HG03025 (cell line): ENCODE data around the gene XPO6.

Source experiments
- ATAC-seq: cut with Tn5 transposase; IDR thresholded peaks from one replicate; pipeline ENCODE4 v1.9.1; 2021; ENCODE audit warnings: mild to moderate bottlenecking, moderate library complexity; ENCODE audit not compliant: unreplicated experiment, low FRiP score

The XPO6 gene

DNA sequence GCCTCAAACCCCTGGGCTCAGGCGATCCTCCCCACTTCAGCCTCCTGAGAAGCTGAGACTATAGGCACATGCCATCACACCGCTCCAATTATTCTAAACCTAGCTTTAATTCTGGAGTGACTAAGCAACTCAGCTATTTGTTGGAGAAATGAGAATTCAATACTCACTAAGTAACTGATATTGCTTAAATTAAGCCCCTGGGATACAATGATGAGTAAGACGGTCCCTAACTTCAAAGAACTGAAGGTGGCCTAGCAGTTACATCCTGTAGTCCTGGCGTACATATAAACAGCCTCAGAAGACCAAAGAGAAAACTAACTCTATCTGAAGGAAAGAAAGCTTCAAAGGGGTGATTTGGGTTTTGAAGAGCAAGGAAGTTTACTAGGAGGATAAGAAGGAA lies 25.0 kb downstream of the XPO6 start:
- no peak for ATAC-seq

DNA sequence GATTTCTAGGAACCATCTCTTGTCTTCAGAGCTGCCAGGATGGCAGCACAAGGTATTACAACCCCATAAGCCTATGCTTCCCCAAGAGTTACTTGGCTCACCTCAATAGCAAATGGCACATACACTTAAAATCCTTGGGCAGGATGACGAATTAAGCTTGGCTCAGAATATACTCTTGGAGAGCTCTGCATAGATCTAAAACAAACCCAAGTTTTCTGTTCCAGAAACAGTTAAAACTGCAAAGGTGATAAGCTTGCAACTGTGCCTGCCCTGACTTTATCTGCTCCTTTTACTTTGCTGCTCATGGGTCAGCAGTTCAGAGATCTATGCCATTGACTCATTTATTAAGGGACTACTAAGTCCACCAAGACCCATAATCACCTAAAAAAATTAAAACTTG lies 26.1 kb downstream of the XPO6 start:
- ATAC-seq: no peak

DNA sequence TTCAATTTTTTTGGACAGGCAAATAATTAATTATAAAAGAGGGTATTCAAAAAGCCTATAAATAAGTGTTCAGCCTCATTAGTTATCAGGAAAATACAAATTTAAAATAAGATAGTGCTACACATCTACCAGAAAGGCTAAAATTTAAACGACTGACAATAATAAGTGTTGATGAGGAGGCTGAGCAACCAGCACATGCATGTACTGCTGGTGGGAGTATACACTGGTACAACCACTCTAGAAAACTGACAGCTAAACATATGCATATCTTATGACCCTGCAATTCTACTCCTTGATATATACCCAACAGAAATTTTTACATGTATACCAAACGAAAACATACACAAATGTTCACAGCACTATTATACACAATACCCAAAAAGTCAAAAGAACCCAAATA lies 27.1 kb downstream of the XPO6 start:
- no peak for ATAC-seq

DNA sequence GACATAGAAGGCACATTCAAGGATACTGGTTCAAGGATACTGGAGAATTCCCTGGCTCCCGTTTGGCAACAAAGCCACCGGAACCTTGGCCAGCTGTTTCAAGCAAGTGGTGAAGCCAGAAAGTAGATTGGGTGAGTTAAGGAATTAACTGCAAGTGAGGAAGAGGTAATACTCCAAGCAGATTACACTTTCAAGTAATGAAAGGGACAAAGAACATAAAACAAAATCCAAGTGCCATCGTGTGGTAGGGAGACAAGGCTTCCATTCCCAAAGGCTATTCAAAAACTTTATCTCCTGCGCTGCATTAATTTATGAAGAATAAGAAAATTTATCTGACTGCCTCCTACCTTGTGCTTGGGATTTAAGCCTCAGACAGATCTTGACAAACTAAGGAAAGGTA lies 27.8 kb downstream of the XPO6 start:
- ATAC-seq: no peak

DNA sequence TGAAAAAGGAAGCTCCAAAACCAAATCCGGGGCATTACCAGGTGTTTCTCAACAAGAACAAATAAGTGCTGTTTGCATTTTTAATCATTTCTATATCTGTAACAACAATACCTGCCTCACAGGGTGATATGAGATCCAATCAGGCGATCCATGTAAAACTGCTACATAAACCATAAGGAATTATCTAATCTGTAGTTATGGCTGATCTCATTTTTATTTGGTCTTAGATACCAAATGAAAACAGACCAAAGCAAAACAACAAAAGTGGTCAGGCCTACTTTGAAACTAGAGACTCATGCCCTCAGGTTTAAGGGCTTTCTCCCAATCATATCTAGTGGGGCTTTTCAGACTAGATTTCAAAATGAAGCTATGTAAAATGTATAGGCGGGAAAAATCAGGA lies 28.3 kb downstream of the XPO6 start:
- ATAC-seq: no peak

DNA sequence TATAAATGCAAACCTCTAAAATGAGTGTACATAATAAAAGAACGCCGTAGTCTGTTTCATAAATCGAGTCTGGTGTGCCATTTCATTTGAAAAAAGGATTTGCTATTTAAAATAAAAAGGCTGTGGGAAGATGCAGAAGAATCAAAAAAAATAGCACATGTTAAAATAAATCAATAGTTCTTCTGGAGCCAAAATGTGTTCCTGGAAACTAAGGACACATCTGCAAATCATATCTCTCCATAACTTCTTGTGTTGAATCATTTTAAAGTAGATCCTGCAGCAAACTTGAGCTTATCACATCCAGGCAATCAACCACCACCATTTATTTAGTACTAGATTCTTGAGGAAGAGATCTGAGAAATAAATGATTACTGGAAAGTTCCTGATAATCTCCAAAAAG lies 29.0 kb downstream of the XPO6 start:
- ATAC-seq: no peak

DNA sequence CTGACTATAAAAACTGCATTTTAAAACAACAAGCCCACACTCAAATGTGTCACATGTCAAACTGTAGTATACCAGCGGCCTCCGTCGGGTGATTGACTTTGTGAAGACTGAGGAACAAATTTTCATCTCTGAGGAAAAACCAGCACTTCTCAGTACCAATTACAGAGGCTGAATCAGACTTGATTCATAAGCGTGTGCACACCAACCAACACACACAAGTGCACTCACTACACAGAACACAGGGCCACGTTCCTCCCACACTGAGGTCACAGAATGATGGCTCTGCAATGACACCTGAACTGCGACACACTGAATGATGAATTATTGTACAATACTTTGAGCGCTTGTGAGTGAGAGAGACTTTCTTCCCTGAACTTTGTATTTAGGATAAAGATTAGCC lies 29.6 kb downstream of the XPO6 start:
- ATAC-seq: no peak

DNA sequence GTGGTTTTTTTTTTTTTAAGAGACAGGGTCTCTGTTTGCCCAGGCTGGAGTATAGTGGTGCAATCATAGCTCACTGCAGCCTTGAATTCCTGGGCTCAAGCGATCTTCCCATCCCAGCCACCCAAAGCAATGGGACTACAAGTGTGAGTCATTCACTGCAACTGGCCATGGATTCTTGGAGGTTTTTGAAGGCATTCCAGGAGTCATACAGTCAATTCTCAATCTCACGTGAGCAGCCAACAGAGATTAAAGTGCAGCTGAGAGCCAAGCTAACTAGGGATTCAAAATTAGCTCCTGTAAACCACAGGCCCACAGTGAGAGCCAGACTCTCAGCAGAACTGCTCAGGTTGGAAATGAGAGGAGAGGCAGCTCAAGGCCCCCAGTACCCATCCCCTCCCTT lies 30.2 kb downstream of the XPO6 start:
- no peak for ATAC-seq

DNA sequence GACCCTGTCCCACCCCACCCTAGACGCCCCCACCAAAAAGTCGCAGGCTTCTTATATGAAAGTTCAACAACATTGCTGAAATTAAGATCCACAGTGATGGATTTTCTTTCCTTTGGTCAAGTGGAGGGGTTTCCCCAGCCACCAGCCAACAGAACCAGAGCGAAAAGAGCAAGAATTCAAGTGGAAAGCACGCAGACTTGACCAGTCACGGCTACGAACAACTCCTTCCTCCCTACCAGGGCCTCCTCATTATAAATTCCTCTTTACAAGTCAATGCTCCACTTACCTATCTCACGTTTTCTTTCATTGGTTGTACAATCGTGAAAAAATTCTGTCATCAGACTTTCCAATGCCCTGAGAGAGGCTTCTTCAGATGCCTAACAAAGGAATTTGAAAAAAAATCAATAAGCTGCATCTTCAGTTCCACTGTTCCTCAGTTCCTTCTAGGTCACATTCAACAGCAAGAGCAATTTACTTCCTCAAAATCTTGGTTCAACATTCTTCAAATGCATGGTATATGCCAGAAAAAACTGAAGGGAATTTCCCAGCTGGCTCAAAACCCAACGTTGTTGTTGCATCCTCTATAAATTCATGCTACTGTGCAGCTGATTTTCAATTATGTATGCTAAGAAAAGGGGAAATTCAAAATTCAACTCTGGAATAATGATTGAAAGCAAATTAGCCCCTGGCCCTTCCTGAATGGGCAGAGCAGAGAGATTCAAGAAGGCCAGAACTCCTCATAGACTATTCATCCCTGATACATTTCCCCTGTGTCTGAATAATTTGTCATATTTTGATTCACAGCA lies 30.9 kb downstream of the XPO6 start:
- ATAC-seq: no peak

DNA sequence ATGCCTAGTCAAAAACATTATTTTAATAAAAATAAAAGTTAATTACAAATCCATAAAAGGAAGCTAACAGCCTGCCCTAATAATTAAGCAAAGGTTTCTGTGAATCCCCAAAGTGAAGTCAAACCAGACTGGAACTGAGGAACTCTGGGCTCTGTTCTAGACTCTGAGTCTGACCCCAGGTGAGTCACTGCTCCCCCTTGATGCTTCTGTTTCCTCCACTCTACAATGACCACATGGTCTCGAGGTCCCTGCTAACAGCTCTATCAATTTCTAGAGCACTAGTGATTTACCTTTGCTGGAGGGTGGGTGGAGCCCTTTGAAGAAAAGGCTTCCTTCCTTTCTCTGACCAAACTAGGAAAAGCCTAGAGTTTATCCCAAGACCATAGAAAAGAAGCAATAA lies 32.4 kb downstream of the XPO6 start:
- no peak for ATAC-seq

DNA sequence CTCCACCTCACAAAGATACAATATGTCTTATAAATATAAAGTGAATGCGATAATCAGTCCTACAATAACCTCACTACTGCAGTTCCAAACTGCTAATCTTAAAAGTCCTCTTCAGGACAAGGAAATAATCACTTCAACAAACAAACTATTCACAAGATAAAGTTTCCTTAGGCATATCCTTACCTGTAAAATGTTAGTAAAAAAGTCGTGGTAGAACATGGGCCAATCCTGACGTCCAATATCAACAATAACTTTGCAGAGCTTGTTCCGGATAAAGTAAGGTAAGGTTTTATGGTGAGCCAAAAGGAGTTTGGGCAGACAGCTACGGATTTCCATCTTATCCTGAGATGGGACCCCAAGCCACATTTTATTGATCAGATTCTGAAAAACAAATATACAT lies 36.0 kb downstream of the XPO6 start:
- ATAC-seq: no peak

DNA sequence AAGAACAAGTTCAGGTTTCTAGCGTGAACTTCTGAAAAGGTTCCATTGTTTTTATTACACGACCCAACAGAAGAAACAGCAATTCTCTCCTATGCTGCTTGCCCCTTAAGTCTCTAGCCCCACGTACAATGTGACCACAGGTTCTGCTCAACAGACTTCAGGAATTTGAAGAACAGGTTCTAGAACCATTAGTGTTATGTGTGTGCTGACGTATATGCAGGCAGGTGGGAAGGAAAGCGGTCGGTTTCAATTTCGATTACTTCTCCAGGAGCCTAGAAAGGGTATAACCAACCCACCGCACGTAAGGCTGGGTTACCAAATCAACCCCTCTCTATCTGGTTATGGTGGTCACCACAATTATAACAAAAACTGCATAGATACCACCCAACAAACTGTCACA lies 39.4 kb downstream of the XPO6 start:
- no peak for ATAC-seq

DNA sequence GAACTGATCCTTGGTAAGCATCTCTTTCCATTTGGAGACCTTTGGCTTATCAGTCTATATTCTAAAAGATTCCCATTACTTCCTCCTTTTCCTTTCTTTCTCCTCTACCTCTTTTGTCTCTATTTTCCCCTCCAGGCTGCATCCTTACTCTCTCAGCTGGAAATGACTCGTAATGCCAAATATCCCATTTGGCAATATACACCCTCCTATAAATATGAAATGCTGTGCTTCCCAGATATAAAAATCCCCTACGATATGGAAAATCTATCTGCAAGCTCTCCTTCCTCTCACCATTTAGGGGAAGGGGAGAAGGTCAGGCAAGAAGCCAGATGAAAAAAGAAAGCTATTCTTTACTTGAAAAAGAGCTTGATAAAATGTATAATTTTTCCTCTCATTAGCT lies 39.9 kb downstream of the XPO6 start:
- ATAC-seq: no peak

DNA sequence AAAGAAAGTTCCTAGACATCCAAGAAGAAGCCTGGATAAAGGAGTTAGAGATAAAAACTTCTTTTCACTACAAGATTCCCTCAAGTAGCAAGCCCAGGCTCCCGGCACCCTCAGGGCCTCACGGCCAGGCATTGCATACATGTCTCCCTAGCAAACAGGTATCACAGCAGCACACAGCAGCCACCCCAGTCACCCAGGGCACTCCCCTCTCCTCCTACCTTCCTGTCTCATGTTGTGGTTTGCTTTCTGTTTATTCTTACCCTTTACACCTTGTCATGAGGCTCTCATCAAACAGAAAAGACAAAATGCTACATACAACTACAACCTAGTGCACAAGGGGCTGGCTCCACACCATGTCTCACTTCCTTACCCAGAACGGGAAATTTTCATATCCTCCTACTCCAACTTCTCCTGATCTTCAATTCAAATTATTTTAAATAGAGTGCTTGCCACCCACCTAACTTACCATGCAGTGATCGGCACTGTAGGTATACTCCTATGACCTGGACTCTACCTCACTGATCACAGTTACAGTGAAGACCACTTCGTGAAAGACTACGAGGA lies 42.7 kb downstream of the XPO6 start:
- no peak for ATAC-seq

DNA sequence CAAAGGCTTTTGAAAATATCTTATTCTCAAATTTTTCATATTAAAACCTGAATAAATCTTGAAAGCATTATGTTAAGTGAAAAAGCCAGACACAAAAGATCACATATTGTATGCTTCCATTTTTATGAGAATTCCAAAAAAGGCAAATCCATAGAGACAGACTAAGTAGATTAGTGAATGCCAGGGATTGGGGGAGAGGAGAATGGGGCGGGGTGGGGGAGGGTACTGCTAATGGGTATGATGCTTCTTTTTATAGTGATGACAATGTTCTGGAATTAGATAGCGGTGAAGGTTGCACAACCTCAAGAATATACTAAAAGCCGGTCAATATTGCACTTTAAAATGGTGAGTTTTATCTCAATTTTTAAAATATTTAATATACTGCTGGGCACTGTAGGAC lies 44.0 kb downstream of the XPO6 start:
- ATAC-seq: no peak

DNA sequence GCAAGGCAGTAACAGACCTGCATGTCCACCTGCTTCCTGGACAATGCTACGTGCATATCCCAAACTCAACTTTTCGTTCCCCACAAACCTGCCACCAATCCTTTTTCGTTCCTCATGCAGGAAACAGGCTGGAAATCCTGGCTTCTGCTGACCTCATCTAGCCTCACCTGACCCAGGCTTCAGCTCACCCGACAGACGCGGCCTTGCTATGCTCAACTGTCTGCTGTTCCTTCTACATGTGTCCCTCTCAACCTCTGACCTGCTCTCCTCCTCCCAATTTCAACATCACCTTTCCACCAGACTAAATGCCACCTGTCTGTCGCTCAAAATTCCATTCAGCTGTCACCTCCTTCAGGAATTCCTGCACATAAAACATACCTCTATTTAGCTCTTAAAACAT lies 44.5 kb downstream of the XPO6 start:
- no peak for ATAC-seq

DNA sequence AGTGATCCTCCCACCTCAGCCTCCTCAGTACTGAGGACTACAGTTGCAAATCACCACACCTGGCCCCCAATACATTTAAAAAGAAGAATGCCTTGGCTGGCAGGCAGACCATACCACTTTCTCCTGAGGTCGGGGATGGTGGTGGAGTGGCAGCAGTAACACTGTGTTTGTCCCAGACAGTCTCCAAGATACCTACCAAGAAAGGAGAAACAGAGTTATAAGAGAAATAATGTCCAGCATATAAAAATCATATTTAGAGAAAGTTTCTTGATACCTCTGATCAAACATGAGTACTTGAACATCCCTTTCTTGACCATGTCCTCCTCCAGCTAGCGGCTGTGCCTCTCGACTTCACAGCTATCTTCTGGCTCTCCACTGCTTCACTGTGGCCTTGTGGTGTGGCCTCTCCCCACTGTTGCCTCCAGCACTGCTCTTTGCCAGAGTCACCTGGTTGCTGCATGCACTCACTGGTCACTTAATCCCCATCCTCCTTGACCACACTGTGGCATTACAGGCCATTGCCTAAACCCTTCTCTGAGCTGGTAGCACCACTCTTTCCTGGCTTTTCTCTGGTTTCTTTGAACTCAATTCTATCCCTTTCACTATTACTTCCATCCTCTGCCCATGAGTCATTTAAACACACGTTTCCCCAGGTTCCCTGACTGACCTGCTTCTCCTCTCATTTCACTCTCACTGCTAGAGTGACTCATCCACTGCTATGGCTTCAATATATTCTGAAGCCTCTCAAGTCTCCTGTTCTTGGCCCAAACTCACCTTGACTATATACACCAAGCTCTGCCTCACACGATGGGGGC lies 45.2 kb downstream of the XPO6 start:
- no peak for ATAC-seq

DNA sequence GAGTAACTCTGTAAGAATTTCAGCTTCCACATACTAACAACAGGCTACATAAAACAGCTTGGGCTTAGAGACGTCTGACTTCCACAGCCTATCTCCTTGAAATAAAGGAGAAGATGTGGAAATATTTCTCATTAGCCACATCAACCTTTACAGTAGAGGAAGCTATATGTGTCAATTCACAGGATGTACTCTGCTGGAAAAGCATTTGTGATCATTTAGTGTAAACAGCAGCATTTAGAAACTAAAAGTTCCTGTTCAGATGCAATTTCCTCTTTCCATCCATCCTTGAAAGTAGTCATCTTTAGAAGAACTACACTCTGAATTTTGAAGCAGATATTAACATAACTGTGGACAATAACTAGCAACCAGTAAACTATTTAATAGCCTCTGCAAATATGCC lies 46.2 kb downstream of the XPO6 start:
- ATAC-seq: no peak

DNA sequence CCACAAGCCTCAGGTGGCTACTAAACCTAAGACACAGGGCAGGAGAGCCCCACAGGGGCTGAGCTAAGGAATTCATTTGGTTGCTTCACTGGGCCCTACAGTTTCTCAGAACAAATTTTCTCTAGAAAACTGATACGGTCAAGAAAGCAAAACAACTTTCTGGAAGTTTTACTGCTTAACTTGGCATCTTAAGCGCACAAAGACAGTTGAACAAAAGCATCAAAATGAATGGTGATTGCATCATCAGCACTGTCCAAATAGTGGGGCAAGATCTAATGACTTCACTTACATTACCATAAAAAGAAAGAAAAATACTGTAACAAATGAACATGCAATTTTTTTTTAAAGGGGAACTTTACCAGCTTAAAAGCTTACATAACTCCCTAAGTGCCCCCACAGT lies 47.6 kb downstream of the XPO6 start:
- ATAC-seq: no peak

DNA sequence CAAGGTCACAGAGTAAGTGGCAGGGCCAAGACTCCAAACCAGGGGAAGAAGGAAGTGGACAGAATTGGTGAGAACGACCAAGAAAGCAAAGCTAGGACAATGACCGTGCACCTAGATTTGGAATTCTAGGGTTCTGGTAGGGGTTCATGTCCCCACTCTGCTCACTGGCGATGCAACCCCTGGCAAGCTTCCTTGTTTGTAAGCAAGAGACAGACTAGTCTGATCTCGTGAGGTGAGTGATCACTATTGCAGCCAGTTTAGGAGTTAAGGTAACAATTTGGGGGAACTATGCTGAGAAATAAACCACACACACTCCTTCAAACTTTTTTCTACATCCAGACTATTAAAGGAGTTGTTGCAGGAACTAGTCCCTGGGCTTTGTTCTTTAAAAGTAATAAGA lies 48.1 kb downstream of the XPO6 start:
- no peak for ATAC-seq

DNA sequence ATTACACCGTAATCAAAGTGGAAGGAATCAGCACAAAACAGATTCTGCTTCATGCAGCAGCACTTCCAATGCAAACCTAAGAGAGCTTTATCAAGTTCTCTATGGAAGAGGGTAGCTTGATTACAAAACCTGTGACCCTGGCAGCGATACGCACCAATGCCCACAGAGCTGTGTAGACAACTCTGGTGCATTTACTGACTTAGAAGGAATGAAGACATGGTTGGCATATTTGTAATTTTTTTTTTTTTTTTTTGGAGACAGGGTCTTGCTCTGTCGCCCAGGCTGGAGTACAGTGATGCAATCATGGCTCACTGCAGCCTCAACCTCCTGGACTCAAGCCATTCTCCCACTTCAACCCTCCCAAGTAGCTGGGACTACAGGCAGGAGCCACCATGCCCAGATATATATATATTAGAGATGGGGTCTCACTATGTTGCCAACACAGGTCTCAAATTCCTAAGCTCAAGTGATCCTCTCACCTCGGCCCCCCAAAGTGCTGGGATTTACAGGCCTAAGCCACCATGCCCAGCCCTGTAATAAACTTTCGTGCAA lies 49.4 kb downstream of the XPO6 start:
- no peak for ATAC-seq
